ENCODE measurements around the gene CASZ1.

- no peak for TF ChIP-seq CTCF (IDR thresholded peaks at IDR 0.05 in 8 of 11, conservative IDR thresholded peaks at IDR 0.05 in 3 of 11)
- TF ChIP-seq POLR2A (IDR thresholded peaks at IDR 0.05), result no peak
- TF ChIP-seq POLR2AphosphoS5 (IDR thresholded peaks at IDR 0.05), result peak in 1 of 3 donors; percentile 25
These were observed 145.7 kb downstream of the CASZ1 start for GRCh38 chr1:10650556-10651388.

All from spleen (tissue), 7 donors.